H1 (cell line): ENCODE data around the gene SLC39A11. TPM values are rescaled to one million over a fixed set of nuclear protein-coding genes. Genes with fewer than 3 reads are reported as not detected.

Experiments
- CTCF ChIA-PET: fragments of 300-600 bp; sonication (Branson Sonifier 250); formaldehyde crosslinking; loops from one replicate; lab custom pipeline; 2021; ENCODE audit not compliant: partially characterized antibody; lab: Charles Lee
- POLR2A ChIA-PET: fragments of 300-600 bp; sonication (Branson Sonifier 250); formaldehyde crosslinking; loops from one replicate; lab custom pipeline; 2021; ENCODE audit warnings: inconsistent platforms; ENCODE audit not compliant: partially characterized antibody; lab: Charles Lee
- DNase-seq, 2 experiments: peaks; one replicate each; pipeline versions ENCODE4 v3.0.0 to v3.0.0-alpha.2; 2010 to 2022; ENCODE audit warnings: low spot score in 2 of 2, low read depth in 1 of 2, mixed read lengths in 1 of 2
- FAIRE-seq: peaks from 2 replicates; lab custom pipeline; 2011; peaks lifted over from hg19 to GRCh38; lab: Jason Lieb, UNC
- H2AFZ ChIP-seq: 2 replicates; pipeline ENCODE4 v1.8.1; 2012; ENCODE audit warnings: low read length, inconsistent platforms
- H2AK5ac ChIP-seq: 2 replicates; pipeline ENCODE4 v1.6.1; 2013; ENCODE audit warnings: low read depth, low read length
- H2BK120ac ChIP-seq: replicated peaks from 2 replicates; pipeline ENCODE3; 2013; ENCODE audit warnings: low read depth, low read length, inconsistent platforms
- H2BK12ac ChIP-seq: 2 replicates; pipeline ENCODE4 v1.6.1; 2013; ENCODE audit warnings: low read depth, low read length
- H2BK15ac ChIP-seq: 2 replicates; pipeline ENCODE4 v1.6.1; 2013; ENCODE audit warnings: low read length
- H2BK20ac ChIP-seq: 2 replicates; pipeline ENCODE4 v1.6.1; 2013; ENCODE audit warnings: low read length
- H2BK5ac ChIP-seq: 2 replicates; pipeline ENCODE4 v1.6.1; 2013; ENCODE audit warnings: low read depth, low read length
- H3K14ac ChIP-seq: 2 replicates; pipeline ENCODE4 v1.6.1; 2013; ENCODE audit warnings: inconsistent platforms; ENCODE audit not compliant: insufficient read length
- H3K18ac ChIP-seq: 2 replicates; pipeline ENCODE4 v1.6.1; 2013; ENCODE audit warnings: low read length; ENCODE audit errors: extremely low read depth
- H3K23ac ChIP-seq: 2 replicates; pipeline ENCODE4 v1.6.1; 2013; ENCODE audit warnings: inconsistent platforms; ENCODE audit not compliant: insufficient read length
- H3K23me2 ChIP-seq: 2 replicates; pipeline ENCODE4 v1.6.1; 2013; ENCODE audit warnings: low read depth, low read length
- H3K27ac ChIP-seq: 2 replicates; pipeline ENCODE4 v1.6.1; 2011; ENCODE audit warnings: low read depth, low read length, inconsistent platforms
- H3K27me3 ChIP-seq, 4 experiments: replicated peaks in 1 of 4; 1 replicate in 1 of 4; 2 replicates in 3 of 4; pipeline versions ENCODE4 v1.6.1 to v1.8.1; 2011 to 2013; ENCODE audit warnings: low read length in 3 of 4, mild to moderate bottlenecking in 3 of 4, inconsistent platforms in 2 of 4, mixed read lengths in 2 of 4, moderate library complexity in 1 of 4; ENCODE audit not compliant: control insufficient read depth in 3 of 4, insufficient read depth in 3 of 4; ENCODE audit errors: extremely low read depth in 1 of 4
- H3K36me3 ChIP-seq, 4 experiments: 2 replicates each; pipeline versions ENCODE4 v1.6.1 to v1.8.1; 2011 to 2013; ENCODE audit warnings: mild to moderate bottlenecking in 4 of 4, low read length in 3 of 4, moderate library complexity in 2 of 4, control low read depth in 1 of 4, inconsistent platforms in 1 of 4; ENCODE audit not compliant: insufficient read depth in 4 of 4, control insufficient read depth in 2 of 4
- H3K4ac ChIP-seq: replicated peaks from 2 replicates; pipeline ENCODE3; 2013; ENCODE audit warnings: low read length, low read depth, mixed read lengths, inconsistent platforms; ENCODE audit not compliant: insufficient read length
- H3K4me1 ChIP-seq, 4 experiments: replicated peaks in 1 of 4; 1 replicate in 1 of 4; 2 replicates in 3 of 4; pipeline versions ENCODE4 v1.6.1 to v1.8.1; 2011 to 2013; ENCODE audit warnings: low read length in 3 of 4, inconsistent platforms in 2 of 4, mixed read lengths in 1 of 4; ENCODE audit not compliant: insufficient read depth in 4 of 4, control insufficient read depth in 3 of 4
- H3K4me2 ChIP-seq, 2 experiments: 2 replicates each; pipeline versions ENCODE4 v1.6.1 to v1.8.1; 2011 to 2013; ENCODE audit warnings: low read depth in 2 of 2, low read length in 2 of 2, control low read depth in 1 of 2, inconsistent platforms in 1 of 2, mild to moderate bottlenecking in 1 of 2; ENCODE audit not compliant: insufficient read depth in 1 of 2
- H3K4me3 ChIP-seq, 4 experiments: fragments of 200-600, 300-600 bp in 1 of 4; sonication (generic), shearing (Covaris generic), sonication (Bioruptor Twin) in 1 of 4; 2 replicates each; pipeline versions ENCODE4 v1.5.1 to v1.8.1; 2011 to 2016; ENCODE audit warnings: low read length in 4 of 4, low read depth in 3 of 4, control low read depth in 2 of 4, inconsistent platforms in 2 of 4, mild to moderate bottlenecking in 2 of 4, mixed read lengths in 1 of 4, moderate library complexity in 1 of 4; ENCODE audit not compliant: insufficient read depth in 2 of 4; ENCODE audit errors: extremely low read depth in 1 of 4
- H3K56ac ChIP-seq: replicated peaks from 2 replicates; pipeline ENCODE3; 2013; ENCODE audit warnings: low read depth, mild to moderate bottlenecking, mixed read lengths, low read length, inconsistent platforms; ENCODE audit not compliant: insufficient read length
- H3K79me1 ChIP-seq: 2 replicates; pipeline ENCODE4 v1.6.1; 2013; ENCODE audit warnings: low read depth, low read length, control low read depth
- H3K79me2 ChIP-seq, 2 experiments: 2 replicates each; pipeline versions ENCODE4 v1.6.1 to v1.8.1; 2012 to 2013; ENCODE audit warnings: low read length in 2 of 2, mild to moderate bottlenecking in 2 of 2, inconsistent platforms in 1 of 2; ENCODE audit not compliant: insufficient read depth in 2 of 2, control insufficient read depth in 1 of 2
- H3K9ac ChIP-seq, 4 experiments: replicated peaks in 1 of 4; 1 replicate in 1 of 4; 2 replicates in 3 of 4; pipeline versions ENCODE4 v1.6.1 to v1.8.1; 2011 to 2013; ENCODE audit warnings: low read depth in 3 of 4, low read length in 3 of 4, control low read depth in 2 of 4, mild to moderate bottlenecking in 2 of 4, moderate library complexity in 2 of 4, inconsistent platforms in 1 of 4; ENCODE audit errors: extremely low read depth in 1 of 4
- H3K9me3 ChIP-seq, 2 experiments: 2 replicates each; pipeline versions ENCODE4 v1.6.1 to v1.8.1; 2012 to 2013; ENCODE audit warnings: mild to moderate bottlenecking in 2 of 2, moderate library complexity in 2 of 2, control low read depth in 1 of 2, inconsistent platforms in 1 of 2, low read depth in 1 of 2, low read length in 1 of 2, mixed read lengths in 1 of 2; ENCODE audit not compliant: insufficient read depth in 2 of 2
- H4K20me1 ChIP-seq, 2 experiments: replicated peaks in 1 of 2; 2 replicates each; pipeline versions ENCODE3 to v1.8.1; 2011 to 2013; ENCODE audit warnings: inconsistent platforms in 2 of 2, low read length in 2 of 2, mild to moderate bottlenecking in 1 of 2; ENCODE audit not compliant: insufficient read depth in 2 of 2, control insufficient read depth in 1 of 2
- H4K5ac ChIP-seq: 2 replicates; pipeline ENCODE4 v1.6.1; 2013; ENCODE audit warnings: low read length, low read depth, mixed read lengths, inconsistent platforms; ENCODE audit not compliant: insufficient read length
- H4K8ac ChIP-seq: 2 replicates; pipeline ENCODE4 v1.8.0; 2013; ENCODE audit warnings: mild to moderate bottlenecking, moderate library complexity, low read length, inconsistent platforms; ENCODE audit not compliant: insufficient read depth; ENCODE audit errors: extremely low read depth
- H4K91ac ChIP-seq: replicated peaks from 2 replicates; pipeline ENCODE3; 2013; ENCODE audit warnings: low read length, mixed read lengths, inconsistent platforms; ENCODE audit not compliant: insufficient read length
- CHD1 ChIP-seq: IDR thresholded peaks from 2 replicates; pipeline ENCODE4 v1.6.1; 2012; ENCODE audit warnings: low read depth, low read length, improper control_type of control experiment
- HDAC6 ChIP-seq: IDR thresholded peaks from one replicate; pipeline ENCODE4 v1.7.1; 2012; ENCODE audit warnings: low read depth, mild to moderate bottlenecking, inconsistent platforms, low read length, moderate library complexity
- NRF1 ChIP-seq: IDR thresholded peaks from 2 replicates; pipeline ENCODE4 v1.6.1; 2011; ENCODE audit warnings: mild to moderate bottlenecking, low read depth, low read length, improper control_type of control experiment
- RAD21 ChIP-seq, 2 experiments: IDR thresholded peaks in 1 of 2; conservative IDR thresholded peaks in 1 of 2; 2 replicates each; pipeline ENCODE4 v1.6.1; 2011; ENCODE audit warnings: low read depth in 2 of 2, low read length in 2 of 2, improper control_type of control experiment in 1 of 2, inconsistent platforms in 1 of 2, mild to moderate bottlenecking in 1 of 2, moderate library complexity in 1 of 2
- SIRT6 ChIP-seq: IDR thresholded peaks from one replicate; pipeline ENCODE4 v1.7.1; 2012; ENCODE audit warnings: low read length, inconsistent platforms
- SP2 ChIP-seq: IDR thresholded peaks from 2 replicates; pipeline ENCODE4 v1.6.1; 2012; ENCODE audit warnings: mild to moderate bottlenecking, low read length, inconsistent platforms
- TAF7 ChIP-seq: optimal IDR thresholded peaks from 2 replicates; pipeline ENCODE3; 2011; ENCODE audit warnings: low read depth, mild to moderate bottlenecking, inconsistent platforms, low read length, moderate library complexity, borderline replicate concordance
- YY1 ChIP-seq: IDR thresholded peaks from 2 replicates; pipeline ENCODE4 v1.6.1; 2011; ENCODE audit warnings: low read depth, mild to moderate bottlenecking, low read length
- WGBS, 2 experiments: shearing (Covaris generic) in 1 of 2; methylation state at CpG; one replicate each; pipeline versions ENCODE4 v1.1.6 to v1.1.7; 2013 to 2015; ENCODE audit warnings: low lambda C conversion rate in 2 of 2, mixed read lengths in 2 of 2, inconsistent platforms in 1 of 2, low coverage in 1 of 2, missing lambda C conversion rate in 1 of 2; ENCODE audit not compliant: insufficient replicate concordance in 2 of 2, insufficient coverage in 1 of 2, insufficient read length in 1 of 2; ENCODE audit errors: extremely low coverage in 1 of 2, missing lambda C conversion rate in 1 of 2; 5-methylcytosine and 5-hydroxymethylcytosine counted together
- polyA plus RNA-seq, 7 experiments: library from polyadenylated mRNA; depleted of rRNA in 3 of 7; stranded (reverse) in 5 of 7; unstranded in 2 of 7; fragments of >200 nt in 5 of 7; fragments of 200-250 nt in 2 of 7; gene quantifications; 1 replicate in 5 of 7; 2 replicates in 1 of 7; 4 replicates in 1 of 7; pipeline versions ENCODE4 v1.2.1 to v1.2.3, GENCODE V29; 2011 to 2013; ENCODE audit warnings: missing spikeins in 2 of 7, mixed read lengths in 2 of 7
- total RNA-seq: library from RNA; stranded (reverse); fragmentation: NEBNext Ultra II Directional; extraction: Animal tissue kit (Norgen Biotek cat#: 25700); gene quantifications from 2 replicates; pipeline ENCODE4 v1.2.1, GENCODE V29; 2021

The SLC39A11 gene
- total and polyA plus RNA-seq, 2 of the 8 experiments (the other 6 are each of a cell fraction or from before 2014, with no cell fraction given): 12.2 to 19.6 TPM

GRCh38 chr17:72838581-72838980 is 253.9 kb downstream of the SLC39A11 start:
- no peak for TF ChIP-seq HDAC6
- no peak for TF ChIP-seq YY1
- no peak for TF ChIP-seq SIRT6
- TF ChIP-seq SP2: no peak
- TF ChIP-seq NRF1: no peak
- TF ChIP-seq RAD21 (IDR thresholded peaks at IDR 0.05 in 1 of 2, conservative IDR thresholded peaks at IDR 0.05 in 1 of 2; ENCODE audit: low read depth in 2 of 2, low read length in 2 of 2): no peak
- TF ChIP-seq TAF7: no peak
- TF ChIP-seq CHD1: no peak
- Histone ChIP-seq H2BK15ac (no peak overlapping the region), H3K79me1 (no peaks in the 10 kb centered on the region), H3K14ac (no peak overlapping the region), H2BK20ac (no peak overlapping the region), H3K4me2 (no peak overlapping the region), H2BK5ac (no peak overlapping the region), H3K36me3 (no peaks in the 10 kb centered on the region), H3K4me1 (no peaks in the 10 kb centered on the region), H3K56ac (no peak overlapping the region), H3K23ac (no peak overlapping the region), H3K18ac (no peak overlapping the region), H3K4ac (no peak overlapping the region), H2BK12ac (no peak overlapping the region), H4K91ac (no peak overlapping the region), H3K27me3 (no peaks in the 10 kb centered on the region), H3K23me2 (no peaks in the 10 kb centered on the region), H3K4me3 (no peak overlapping the region), H2AFZ (no peak overlapping the region), H3K9ac (no peak overlapping the region), H3K79me2 (no peaks in the 10 kb centered on the region), H3K9me3 (no peaks in the 10 kb centered on the region; a peak in 1 of 4 replicates), H2AK5ac (no peak overlapping the region), H2BK120ac (no peak overlapping the region), H3K27ac (no peak overlapping the region), H4K20me1 (no peaks in the 10 kb centered on the region), H4K5ac (no peak overlapping the region), H4K8ac (no peak overlapping the region)
- POLR2A ChIA-PET: no interaction called here
- FAIRE-seq: no peak
- CTCF ChIA-PET: no interaction called here
- DNase-seq: no peak
- WGBS, 2 experiments: 79% methylated on average over 5 of the region's 5 CpGs; no CpG with 5 or more reads in 1 of the 2 experiments
